ENCODE measurements around the gene GFPT1. TPM values are rescaled to one million over a fixed set of nuclear protein-coding genes. Genes with fewer than 3 reads are reported as not detected.

The GFPT1 gene
- total and polyA plus RNA-seq, 2 experiments from 2014 or later = 60.8 to 62.0 TPM

DNA sequence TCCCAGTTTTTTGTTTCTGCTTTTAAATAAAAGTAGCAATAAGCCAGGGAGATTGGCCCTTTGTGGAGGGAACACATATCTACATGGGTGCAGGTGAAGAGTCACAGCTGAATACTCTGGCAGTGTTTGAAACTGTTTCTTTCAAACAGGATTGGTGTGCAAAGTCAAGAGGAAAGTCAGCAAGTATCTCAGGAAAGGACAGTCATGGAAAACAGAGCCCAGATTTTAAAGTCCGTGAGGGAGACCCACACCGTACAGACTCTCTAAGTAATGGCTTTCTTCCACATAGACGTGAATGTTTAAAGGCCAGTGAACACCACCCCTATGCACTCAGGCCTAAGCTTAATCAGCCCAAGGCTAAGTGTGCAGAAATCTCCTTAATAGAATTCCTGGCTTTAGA is 95.3 kb downstream of the GFPT1 start (continued):
- TF ChIP-seq, protein P1, sequence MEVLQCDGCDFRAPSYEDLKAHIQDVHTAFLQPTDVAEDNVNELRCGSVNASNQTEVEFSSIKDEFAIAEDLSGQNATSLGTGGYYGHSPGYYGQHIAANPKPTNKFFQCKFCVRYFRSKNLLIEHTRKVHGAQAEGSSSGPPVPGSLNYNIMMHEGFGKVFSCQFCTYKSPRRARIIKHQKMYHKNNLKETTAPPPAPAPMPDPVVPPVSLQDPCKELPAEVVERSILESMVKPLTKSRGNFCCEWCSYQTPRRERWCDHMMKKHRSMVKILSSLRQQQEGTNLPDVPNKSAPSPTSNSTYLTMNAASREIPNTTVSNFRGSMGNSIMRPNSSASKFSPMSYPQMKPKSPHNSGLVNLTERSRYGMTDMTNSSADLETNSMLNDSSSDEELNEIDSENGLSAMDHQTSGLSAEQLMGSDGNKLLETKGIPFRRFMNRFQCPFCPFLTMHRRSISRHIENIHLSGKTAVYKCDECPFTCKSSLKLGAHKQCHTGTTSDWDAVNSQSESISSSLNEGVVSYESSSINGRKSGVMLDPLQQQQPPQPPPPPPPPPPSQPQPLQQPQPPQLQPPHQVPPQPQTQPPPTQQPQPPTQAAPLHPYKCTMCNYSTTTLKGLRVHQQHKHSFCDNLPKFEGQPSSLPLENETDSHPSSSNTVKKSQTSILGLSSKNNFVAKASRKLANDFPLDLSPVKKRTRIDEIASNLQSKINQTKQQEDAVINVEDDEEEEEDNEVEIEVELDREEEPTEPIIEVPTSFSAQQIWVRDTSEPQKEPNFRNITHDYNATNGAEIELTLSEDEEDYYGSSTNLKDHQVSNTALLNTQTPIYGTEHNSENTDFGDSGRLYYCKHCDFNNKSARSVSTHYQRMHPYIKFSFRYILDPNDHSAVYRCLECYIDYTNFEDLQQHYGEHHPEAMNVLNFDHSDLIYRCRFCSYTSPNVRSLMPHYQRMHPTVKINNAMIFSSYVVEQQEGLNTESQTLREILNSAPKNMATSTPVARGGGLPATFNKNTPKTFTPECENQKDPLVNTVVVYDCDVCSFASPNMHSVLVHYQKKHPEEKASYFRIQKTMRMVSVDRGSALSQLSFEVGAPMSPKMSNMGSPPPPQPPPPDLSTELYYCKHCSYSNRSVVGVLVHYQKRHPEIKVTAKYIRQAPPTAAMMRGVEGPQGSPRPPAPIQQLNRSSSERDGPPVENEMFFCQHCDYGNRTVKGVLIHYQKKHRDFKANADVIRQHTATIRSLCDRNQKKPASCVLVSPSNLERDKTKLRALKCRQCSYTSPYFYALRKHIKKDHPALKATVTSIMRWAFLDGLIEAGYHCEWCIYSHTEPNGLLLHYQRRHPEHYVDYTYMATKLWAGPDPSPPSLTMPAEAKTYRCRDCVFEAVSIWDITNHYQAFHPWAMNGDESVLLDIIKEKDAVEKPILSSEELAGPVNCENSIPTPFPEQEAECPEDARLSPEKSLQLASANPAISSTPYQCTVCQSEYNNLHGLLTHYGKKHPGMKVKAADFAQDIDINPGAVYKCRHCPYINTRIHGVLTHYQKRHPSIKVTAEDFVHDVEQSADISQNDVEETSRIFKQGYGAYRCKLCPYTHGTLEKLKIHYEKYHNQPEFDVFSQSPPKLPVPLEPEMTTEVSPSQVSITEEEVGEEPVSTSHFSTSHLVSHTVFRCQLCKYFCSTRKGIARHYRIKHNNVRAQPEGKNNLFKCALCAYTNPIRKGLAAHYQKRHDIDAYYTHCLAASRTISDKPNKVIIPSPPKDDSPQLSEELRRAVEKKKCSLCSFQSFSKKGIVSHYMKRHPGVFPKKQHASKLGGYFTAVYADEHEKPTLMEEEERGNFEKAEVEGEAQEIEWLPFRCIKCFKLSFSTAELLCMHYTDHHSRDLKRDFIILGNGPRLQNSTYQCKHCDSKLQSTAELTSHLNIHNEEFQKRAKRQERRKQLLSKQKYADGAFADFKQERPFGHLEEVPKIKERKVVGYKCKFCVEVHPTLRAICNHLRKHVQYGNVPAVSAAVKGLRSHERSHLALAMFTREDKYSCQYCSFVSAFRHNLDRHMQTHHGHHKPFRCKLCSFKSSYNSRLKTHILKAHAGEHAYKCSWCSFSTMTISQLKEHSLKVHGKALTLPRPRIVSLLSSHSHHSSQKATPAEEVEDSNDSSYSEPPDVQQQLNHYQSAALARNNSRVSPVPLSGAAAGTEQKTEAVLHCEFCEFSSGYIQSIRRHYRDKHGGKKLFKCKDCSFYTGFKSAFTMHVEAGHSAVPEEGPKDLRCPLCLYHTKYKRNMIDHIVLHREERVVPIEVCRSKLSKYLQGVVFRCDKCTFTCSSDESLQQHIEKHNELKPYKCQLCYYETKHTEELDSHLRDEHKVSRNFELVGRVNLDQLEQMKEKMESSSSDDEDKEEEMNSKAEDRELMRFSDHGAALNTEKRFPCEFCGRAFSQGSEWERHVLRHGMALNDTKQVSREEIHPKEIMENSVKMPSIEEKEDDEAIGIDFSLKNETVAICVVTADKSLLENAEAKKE (CRISPR knock-in tag; IDR thresholded peaks at IDR 0.05) = no peak
- TF ChIP-seq ZNF114 (CRISPR knock-in tag; IDR thresholded peaks at IDR 0.05) (no peak), POLR2AphosphoS5 (IDR thresholded peaks at IDR 0.05; ENCODE audit: low read depth) (no peak)

DNA sequence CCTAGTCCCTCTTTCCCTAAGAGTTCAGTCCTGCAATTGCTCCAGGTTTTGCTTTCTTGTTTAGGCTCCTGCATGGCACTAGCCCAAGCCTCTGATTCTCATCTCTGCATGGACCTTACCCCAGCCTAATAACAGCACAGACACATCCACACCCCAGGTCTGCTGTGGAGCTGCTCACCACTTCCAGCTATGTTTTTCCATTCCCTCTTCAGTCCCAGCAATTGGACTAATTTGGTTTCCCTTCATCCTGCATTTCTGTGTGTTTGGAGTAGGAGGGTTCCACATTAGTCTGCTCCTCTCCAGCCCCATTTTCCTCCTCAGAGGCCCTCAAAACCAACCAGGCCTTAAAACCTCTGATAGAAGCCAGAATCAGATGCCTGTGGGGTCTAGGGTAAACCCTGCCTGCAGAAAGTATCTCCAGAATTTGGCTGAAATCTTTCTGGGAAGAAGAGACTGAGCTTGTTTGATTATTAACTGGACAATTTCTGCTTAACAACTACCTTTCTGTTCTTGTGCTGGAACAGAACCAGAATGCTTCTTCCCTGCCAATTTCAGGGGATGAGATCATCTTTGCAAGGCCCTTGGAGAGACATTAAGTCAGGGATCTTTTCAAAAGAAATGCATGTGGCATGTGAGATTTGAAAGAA is 95.9 kb downstream of the GFPT1 start:
- DNase-seq (ENCODE audit: low spot score) (no peak), ATAC-seq (no peak)
- Mint-ChIP-seq H3K9me3 (no peaks in the 10 kb centered on the region), H3K27ac (no peak overlapping the region), H3K36me3 (ENCODE audit: low read depth) (no peaks in the 10 kb centered on the region), H3K27me3 (ENCODE audit: insufficient read depth, low read depth, poor library complexity) (no peaks in the 10 kb centered on the region), H3K4me1 (no peaks in the 10 kb centered on the region), H3K4me3 (no peak overlapping the region)
- Histone ChIP-seq H3K79me2 (replicated peaks; ENCODE audit: insufficient read depth) (no peaks in the 10 kb centered on the region), H3K36me3 (ENCODE audit: insufficient read depth) (no peaks in the 10 kb centered on the region), H3K27me3 (ENCODE audit: insufficient read depth) (no peaks in the 10 kb centered on the region), H3F3A (replicated peaks; ENCODE audit: low read depth) (no peaks in the 10 kb centered on the region), H3K4me1 (ENCODE audit: insufficient read depth) (no peaks in the 10 kb centered on the region), H3K9me2 (ENCODE audit: insufficient read depth) (no peaks in the 10 kb centered on the region), H2AFZ (no peak overlapping the region), H4K20me1 (replicated peaks; ENCODE audit: insufficient read depth) (no peaks in the 10 kb centered on the region), H3K27ac (ENCODE audit: low read depth) (no peak overlapping the region), H3K4me3 (no peak overlapping the region), H3K4me2 (no peak overlapping the region)
- TF ChIP-seq, protein P2, sequence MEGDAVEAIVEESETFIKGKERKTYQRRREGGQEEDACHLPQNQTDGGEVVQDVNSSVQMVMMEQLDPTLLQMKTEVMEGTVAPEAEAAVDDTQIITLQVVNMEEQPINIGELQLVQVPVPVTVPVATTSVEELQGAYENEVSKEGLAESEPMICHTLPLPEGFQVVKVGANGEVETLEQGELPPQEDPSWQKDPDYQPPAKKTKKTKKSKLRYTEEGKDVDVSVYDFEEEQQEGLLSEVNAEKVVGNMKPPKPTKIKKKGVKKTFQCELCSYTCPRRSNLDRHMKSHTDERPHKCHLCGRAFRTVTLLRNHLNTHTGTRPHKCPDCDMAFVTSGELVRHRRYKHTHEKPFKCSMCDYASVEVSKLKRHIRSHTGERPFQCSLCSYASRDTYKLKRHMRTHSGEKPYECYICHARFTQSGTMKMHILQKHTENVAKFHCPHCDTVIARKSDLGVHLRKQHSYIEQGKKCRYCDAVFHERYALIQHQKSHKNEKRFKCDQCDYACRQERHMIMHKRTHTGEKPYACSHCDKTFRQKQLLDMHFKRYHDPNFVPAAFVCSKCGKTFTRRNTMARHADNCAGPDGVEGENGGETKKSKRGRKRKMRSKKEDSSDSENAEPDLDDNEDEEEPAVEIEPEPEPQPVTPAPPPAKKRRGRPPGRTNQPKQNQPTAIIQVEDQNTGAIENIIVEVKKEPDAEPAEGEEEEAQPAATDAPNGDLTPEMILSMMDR (conservative IDR thresholded peaks at IDR 0.05; ENCODE audit: low read depth in 2 of 2) = no peak
- no peak for TF ChIP-seq STAT1 (IDR thresholded peaks at IDR 0.05; ENCODE audit: unreplicated experiment)

All from GM23338 (cell line).